Suprapubic skin (tissue), 4 donors: Measurements from ENCODE around the gene CCR8.

Experiments used
- CTCF ChIP-seq, 2 donors: fragments of 200-600 bp in 1 of 2; fragments of 450-650 bp in 1 of 2; sonication (generic) in 1 of 2; IDR thresholded peaks; one replicate each; pipeline ENCODE4 v1.5.1; 2016 to 2019; ENCODE audit warnings: antibody characterized with exemption in 2 of 2, mild to moderate bottlenecking in 1 of 2, moderate library complexity in 1 of 2
- EP300 ChIP-seq: sonication (generic); formaldehyde crosslinking; IDR thresholded peaks from one replicate; pipeline ENCODE4 v1.6.1; 2017; ENCODE audit warnings: antibody characterized with exemption
- POLR2A ChIP-seq, 2 donors: fragments of 450-650 bp; IDR thresholded peaks; one replicate each; pipeline ENCODE4 v1.6.1; 2017; ENCODE audit warnings: antibody characterized with exemption in 2 of 2, mild to moderate bottlenecking in 2 of 2, moderate library complexity in 2 of 2
- POLR2AphosphoS5 ChIP-seq, 3 donors: sonication (generic); formaldehyde crosslinking; IDR thresholded peaks; one replicate each; pipeline ENCODE4 v1.6.1; 2017; ENCODE audit warnings: antibody characterized with exemption in 3 of 3

- TF ChIP-seq POLR2A (IDR thresholded peaks at IDR 0.05) (no peak), CTCF (IDR thresholded peaks at IDR 0.05) (no peak), POLR2AphosphoS5 (IDR thresholded peaks at IDR 0.05) (no peak), EP300 (no peak)
These were observed 51.9 kb downstream of the CCR8 start for GRCh38 chr3:39381432-39381831.
